Testis (tissue), 2 donors: ENCODE results near the gene SPRY1.

Source experiments
- POLR2A ChIP-seq: fragments of 450-650 bp; IDR thresholded peaks from one replicate; pipeline ENCODE4 v1.6.1; 2017; ENCODE audit warnings: antibody characterized with exemption, mild to moderate bottlenecking, moderate library complexity
- TF ChIP-seq, protein P1 (sequence below), 3 experiments: fragments of 450-650 bp in 2 of 3; fragments of 200-600 bp in 1 of 3; sonication (generic) in 1 of 3; IDR thresholded peaks; one replicate each; pipeline ENCODE4 v1.5.1; 2016 to 2019; ENCODE audit warnings: antibody characterized with exemption in 3 of 3, mild to moderate bottlenecking in 2 of 3, moderate library complexity in 1 of 3

DNA sequence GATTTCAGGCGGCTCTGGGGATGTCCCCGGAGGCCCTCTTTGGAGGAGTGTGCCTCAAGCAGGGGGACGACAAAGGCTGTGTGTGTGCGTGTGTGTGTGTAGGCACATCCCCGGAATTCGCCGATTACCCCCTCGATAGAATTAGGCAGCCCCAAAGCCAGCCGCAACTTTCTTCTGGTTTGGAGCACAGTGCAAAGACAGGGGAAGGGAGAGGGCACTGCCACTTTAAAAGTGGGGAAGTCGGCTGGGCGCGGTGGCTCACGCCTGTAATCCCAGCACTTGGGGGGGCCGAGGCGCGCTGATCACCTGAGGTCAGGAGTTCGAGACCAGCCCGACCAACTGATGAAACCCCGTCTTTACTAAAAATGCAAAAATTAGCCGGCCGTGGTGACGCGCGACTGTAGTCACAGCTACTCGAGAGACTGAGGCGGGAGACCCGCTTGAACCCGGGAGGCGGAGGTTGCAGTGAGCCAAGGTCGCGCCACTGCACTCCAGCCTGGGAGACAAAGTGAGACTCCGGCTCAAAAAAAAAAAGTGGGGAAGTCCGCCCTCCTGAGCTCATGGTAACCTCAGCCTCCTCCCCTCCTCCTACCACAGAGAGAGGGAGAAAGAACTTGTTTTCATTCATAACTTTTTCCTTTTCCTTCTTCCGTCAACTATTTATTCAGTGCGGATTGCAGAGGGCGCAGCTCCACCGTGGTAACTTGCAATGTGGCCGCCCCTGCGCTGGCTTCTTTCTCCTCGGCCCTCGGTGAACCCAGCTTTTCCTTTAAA lies 2.4 kb downstream of the SPRY1 start:
- TF ChIP-seq, protein P1, sequence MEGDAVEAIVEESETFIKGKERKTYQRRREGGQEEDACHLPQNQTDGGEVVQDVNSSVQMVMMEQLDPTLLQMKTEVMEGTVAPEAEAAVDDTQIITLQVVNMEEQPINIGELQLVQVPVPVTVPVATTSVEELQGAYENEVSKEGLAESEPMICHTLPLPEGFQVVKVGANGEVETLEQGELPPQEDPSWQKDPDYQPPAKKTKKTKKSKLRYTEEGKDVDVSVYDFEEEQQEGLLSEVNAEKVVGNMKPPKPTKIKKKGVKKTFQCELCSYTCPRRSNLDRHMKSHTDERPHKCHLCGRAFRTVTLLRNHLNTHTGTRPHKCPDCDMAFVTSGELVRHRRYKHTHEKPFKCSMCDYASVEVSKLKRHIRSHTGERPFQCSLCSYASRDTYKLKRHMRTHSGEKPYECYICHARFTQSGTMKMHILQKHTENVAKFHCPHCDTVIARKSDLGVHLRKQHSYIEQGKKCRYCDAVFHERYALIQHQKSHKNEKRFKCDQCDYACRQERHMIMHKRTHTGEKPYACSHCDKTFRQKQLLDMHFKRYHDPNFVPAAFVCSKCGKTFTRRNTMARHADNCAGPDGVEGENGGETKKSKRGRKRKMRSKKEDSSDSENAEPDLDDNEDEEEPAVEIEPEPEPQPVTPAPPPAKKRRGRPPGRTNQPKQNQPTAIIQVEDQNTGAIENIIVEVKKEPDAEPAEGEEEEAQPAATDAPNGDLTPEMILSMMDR (IDR thresholded peaks at IDR 0.05): no peak
- no peak for TF ChIP-seq POLR2A
